Fibroblast of mammary gland (primary cell): ENCODE data around the gene SRL.

Experiments used
- DNase-seq: peaks from one replicate; pipeline ENCODE4 v3.0.0-alpha.2; 2010; ENCODE audit warnings: low read depth
- H3K4me3 ChIP-seq: 2 replicates; pipeline ENCODE4 v1.5.1; 2011; ENCODE audit warnings: low read depth, mild to moderate bottlenecking, low read length, moderate library complexity; ENCODE audit not compliant: control insufficient read depth
- CTCF ChIP-seq: conservative IDR thresholded peaks from 2 replicates; pipeline ENCODE4 v1.5.1; 2011; ENCODE audit warnings: low read depth, low read length, inconsistent platforms; ENCODE audit not compliant: control insufficient read depth, insufficient read depth

The SRL gene

GRCh38 chr16:4241928-4242283, at the start of gene SRL:
SRL (minus strand) TSS chr16:4242080; CDS start chr16:4242067, 13 bp downstream.
- DNase-seq = no peak
- H3K4me3 ChIP-seq = no peak within 1 kb of the TSS
- no peak for TF ChIP-seq CTCF

- TF ChIP-seq CTCF = no peak
- no peak overlapping the region for H3K4me3 ChIP-seq
- DNase-seq = peak; percentile 86
Observed at GRCh38 chr16:4290236-4290830, 48.5 kb upstream of the SRL start.

GRCh38 chr16:4288148-4288921, 46.5 kb upstream of the SRL start:
- peak; percentile 75 for DNase-seq
- no peak overlapping the region for H3K4me3 ChIP-seq
- TF ChIP-seq CTCF = peak; percentile 73

- no peak overlapping the region for H3K4me3 ChIP-seq
- no peak for TF ChIP-seq CTCF
- DNase-seq = no peak
Observed at GRCh38 chr16:4285167-4285566, 43.3 kb upstream of the SRL start.

- peak; percentile 68 for DNase-seq
- no peak for TF ChIP-seq CTCF
- no peak overlapping the region for H3K4me3 ChIP-seq
Observed at GRCh38 chr16:4283939-4284338, 42.1 kb upstream of the SRL start.

GRCh38 chr16:4283441-4283840, 41.6 kb upstream of the SRL start:
- no peak overlapping the region for H3K4me3 ChIP-seq
- DNase-seq = no peak
- TF ChIP-seq CTCF = no peak
